ENCODE results near the gene ANKRD44.

Gene ANKRD44

DNA sequence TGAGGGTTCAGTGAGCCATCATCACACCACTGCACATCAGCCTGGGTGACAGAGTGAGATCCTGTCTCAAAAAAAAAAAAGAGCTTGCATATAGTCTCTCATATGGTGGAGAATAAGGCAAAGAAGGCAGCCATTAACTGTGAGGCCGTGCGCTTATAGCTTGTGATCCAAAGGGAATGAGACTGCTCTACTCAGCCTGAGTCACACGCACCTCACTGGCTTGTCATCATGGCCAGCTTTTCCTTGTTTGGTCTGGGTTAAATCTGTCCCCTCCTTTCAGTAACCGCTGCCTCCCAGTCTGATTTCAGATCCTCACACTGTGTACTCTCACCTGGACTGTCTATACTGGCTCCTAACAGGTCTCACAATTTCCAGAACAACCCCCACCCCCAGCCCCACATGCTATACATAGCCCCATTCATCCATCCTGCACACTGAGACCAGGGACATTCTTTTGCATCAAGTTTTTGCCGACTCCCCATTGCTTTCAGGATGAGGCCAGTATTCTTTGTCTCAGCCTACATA lies 35.3 kb upstream of the ANKRD44 start:
- no peak for TF ChIP-seq SIN3A (IDR thresholded peaks at IDR 0.05; ENCODE audit: borderline replicate concordance, insufficient read depth, low read length)
- TF ChIP-seq FOXP2 (optimal IDR thresholded peaks at IDR 0.05; ENCODE audit: borderline replicate concordance, extremely low read depth, extremely low read length, insufficient read depth) = no peak
- TF ChIP-seq TAF1 (IDR thresholded peaks at IDR 0.05; ENCODE audit: borderline replicate concordance, insufficient read depth, low read length) = no peak
- TF ChIP-seq, protein P1, sequence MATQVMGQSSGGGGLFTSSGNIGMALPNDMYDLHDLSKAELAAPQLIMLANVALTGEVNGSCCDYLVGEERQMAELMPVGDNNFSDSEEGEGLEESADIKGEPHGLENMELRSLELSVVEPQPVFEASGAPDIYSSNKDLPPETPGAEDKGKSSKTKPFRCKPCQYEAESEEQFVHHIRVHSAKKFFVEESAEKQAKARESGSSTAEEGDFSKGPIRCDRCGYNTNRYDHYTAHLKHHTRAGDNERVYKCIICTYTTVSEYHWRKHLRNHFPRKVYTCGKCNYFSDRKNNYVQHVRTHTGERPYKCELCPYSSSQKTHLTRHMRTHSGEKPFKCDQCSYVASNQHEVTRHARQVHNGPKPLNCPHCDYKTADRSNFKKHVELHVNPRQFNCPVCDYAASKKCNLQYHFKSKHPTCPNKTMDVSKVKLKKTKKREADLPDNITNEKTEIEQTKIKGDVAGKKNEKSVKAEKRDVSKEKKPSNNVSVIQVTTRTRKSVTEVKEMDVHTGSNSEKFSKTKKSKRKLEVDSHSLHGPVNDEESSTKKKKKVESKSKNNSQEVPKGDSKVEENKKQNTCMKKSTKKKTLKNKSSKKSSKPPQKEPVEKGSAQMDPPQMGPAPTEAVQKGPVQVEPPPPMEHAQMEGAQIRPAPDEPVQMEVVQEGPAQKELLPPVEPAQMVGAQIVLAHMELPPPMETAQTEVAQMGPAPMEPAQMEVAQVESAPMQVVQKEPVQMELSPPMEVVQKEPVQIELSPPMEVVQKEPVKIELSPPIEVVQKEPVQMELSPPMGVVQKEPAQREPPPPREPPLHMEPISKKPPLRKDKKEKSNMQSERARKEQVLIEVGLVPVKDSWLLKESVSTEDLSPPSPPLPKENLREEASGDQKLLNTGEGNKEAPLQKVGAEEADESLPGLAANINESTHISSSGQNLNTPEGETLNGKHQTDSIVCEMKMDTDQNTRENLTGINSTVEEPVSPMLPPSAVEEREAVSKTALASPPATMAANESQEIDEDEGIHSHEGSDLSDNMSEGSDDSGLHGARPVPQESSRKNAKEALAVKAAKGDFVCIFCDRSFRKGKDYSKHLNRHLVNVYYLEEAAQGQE (IDR thresholded peaks at IDR 0.05; ENCODE audit: insufficient read depth in 1 of 2, low read depth in 2 of 2, low read length in 2 of 2) = no peak
- TF ChIP-seq POLR2AphosphoS5 (IDR thresholded peaks at IDR 0.05; ENCODE audit: low read depth, low read length) = no peak

DNA sequence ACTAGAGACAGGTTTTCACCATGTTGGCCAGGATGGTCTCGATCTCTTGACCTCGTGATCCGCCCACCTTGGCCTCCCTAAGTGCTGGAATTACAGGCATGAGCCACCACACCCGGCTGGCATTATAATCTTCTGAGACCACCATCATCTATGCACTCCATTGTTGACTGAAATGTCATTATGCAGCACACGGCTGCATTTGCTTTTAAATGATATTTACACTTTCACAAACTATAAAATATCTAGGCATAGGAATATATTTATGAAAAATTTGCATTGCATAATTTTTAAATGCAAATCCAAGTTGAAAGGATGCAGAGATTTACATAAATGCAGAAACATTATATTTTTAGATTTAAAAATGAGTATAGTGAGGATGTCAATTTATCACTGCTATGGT lies 30.0 kb upstream of the ANKRD44 start:
- TF ChIP-seq POLR2AphosphoS5 (IDR thresholded peaks at IDR 0.05; ENCODE audit: low read depth, low read length) (no peak), TAF1 (IDR thresholded peaks at IDR 0.05; ENCODE audit: borderline replicate concordance, insufficient read depth, low read length) (no peak), SIN3A (IDR thresholded peaks at IDR 0.05; ENCODE audit: borderline replicate concordance, insufficient read depth, low read length) (no peak), FOXP2 (optimal IDR thresholded peaks at IDR 0.05; ENCODE audit: borderline replicate concordance, extremely low read depth, extremely low read length, insufficient read depth) (no peak)
- TF ChIP-seq, protein P1 (IDR thresholded peaks at IDR 0.05; ENCODE audit: insufficient read depth in 1 of 2, low read depth in 2 of 2, low read length in 2 of 2) = no peak

DNA sequence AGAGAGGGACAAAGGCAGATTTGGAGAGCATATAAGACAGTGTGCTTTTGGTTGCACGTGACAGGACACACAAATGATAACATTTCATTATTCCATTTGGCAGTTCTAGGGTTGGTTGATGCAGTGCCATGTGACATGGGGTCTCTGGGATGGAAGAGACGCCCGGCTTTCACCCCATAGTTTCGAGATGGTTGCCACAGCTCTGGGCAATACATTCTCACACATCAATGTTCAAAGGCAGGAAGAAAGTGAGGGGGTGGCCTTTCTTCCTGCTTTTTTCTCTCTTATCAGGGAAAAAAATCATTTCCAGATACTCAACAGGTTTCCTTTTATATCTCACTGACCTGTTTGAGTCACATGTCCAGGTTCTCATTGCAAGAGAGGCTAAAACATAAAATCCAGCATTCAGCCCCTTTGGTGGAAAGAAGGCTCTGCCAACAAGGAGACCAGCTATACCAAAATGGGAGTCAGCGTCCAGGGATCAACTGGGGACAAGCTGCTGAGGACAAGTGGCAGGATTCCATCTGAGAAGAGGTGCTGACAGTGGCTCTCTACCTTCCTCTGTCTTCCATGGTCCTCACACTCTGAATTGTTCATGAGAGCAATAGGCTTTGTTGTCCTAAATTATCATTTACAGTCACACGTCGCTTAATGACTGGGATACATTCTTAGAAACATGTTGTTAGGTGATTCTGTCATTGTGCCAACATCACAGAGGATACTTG lies 29.1 kb upstream of the ANKRD44 start:
- no peak for TF ChIP-seq POLR2AphosphoS5 (IDR thresholded peaks at IDR 0.05; ENCODE audit: low read depth, low read length)
- TF ChIP-seq TAF1 (IDR thresholded peaks at IDR 0.05; ENCODE audit: borderline replicate concordance, insufficient read depth, low read length) = no peak
- TF ChIP-seq, protein P1 (IDR thresholded peaks at IDR 0.05; ENCODE audit: insufficient read depth in 1 of 2, low read depth in 2 of 2, low read length in 2 of 2) = no peak
- no peak for TF ChIP-seq SIN3A (IDR thresholded peaks at IDR 0.05; ENCODE audit: borderline replicate concordance, insufficient read depth, low read length)
- no peak for TF ChIP-seq FOXP2 (optimal IDR thresholded peaks at IDR 0.05; ENCODE audit: borderline replicate concordance, extremely low read depth, extremely low read length, insufficient read depth)

DNA sequence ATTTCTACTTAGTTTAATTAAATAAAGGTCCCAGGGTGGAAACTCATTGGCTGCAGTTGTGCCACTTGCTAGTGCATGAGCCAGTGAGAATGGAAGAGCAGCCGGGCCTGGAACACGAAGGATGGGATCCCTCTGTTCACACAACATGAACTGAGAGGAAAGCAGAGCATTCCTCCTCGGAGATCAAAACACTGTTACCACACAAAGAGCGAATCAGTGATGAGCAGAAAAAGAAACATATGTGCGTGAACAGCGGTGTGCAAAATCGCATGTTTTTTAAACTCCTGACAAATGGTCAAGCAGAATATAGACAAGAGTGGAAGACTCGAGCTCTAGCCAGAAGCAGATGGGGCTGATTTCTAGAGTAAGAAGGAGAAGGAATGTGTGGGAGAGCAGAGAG lies 28.4 kb upstream of the ANKRD44 start:
- no peak for TF ChIP-seq POLR2AphosphoS5 (IDR thresholded peaks at IDR 0.05; ENCODE audit: low read depth, low read length)
- TF ChIP-seq SIN3A (IDR thresholded peaks at IDR 0.05; ENCODE audit: borderline replicate concordance, insufficient read depth, low read length) = no peak
- TF ChIP-seq, protein P1 (IDR thresholded peaks at IDR 0.05; ENCODE audit: insufficient read depth in 1 of 2, low read depth in 2 of 2, low read length in 2 of 2) = no peak
- no peak for TF ChIP-seq TAF1 (IDR thresholded peaks at IDR 0.05; ENCODE audit: borderline replicate concordance, insufficient read depth, low read length)
- TF ChIP-seq FOXP2 (optimal IDR thresholded peaks at IDR 0.05; ENCODE audit: borderline replicate concordance, extremely low read depth, extremely low read length, insufficient read depth) = no peak

Measured in PFSK-1 (cell line).